KMS-11 (cell line): Measurements from ENCODE around the gene KDSR.
A peak's percentile ranks its signal among the peaks of the same experiment; 100 is the strongest.

Experiments
- H2AFZ ChIP-seq: fragments of 200-600 bp; sonication (generic); 2 replicates; pipeline ENCODE4 v1.6.1; 2016; ENCODE audit warnings: antibody characterized with exemption, mixed run types, low read depth
- H3K27ac ChIP-seq: fragments of 200-600 bp; sonication (generic); 2 replicates; pipeline ENCODE4 v1.6.1; 2016; ENCODE audit warnings: mild to moderate bottlenecking, mixed run types
- H3K27me3 ChIP-seq: fragments of 200-600 bp; sonication (generic); 2 replicates; pipeline ENCODE4 v1.6.1; 2017; ENCODE audit warnings: mild to moderate bottlenecking, low read depth, mixed run types, moderate library complexity; ENCODE audit not compliant: insufficient read depth
- H3K36me3 ChIP-seq: fragments of 200-600 bp; sonication (generic); 2 replicates; pipeline ENCODE4 v1.6.1; 2017; ENCODE audit warnings: mild to moderate bottlenecking, mixed run types; ENCODE audit not compliant: insufficient read depth
- H3K4me1 ChIP-seq: fragments of 200-600 bp; sonication (generic); 2 replicates; pipeline ENCODE4 v1.6.1; 2016; ENCODE audit warnings: mild to moderate bottlenecking, low read depth, mixed run types; ENCODE audit not compliant: poor library complexity, severe bottlenecking
- H3K4me2 ChIP-seq: fragments of 200-600 bp; sonication (generic); 2 replicates; pipeline ENCODE4 v1.7.0; 2016; ENCODE audit warnings: mild to moderate bottlenecking, mixed run types
- H3K4me3 ChIP-seq: fragments of 200-600 bp; sonication (generic); IDR thresholded peaks from 2 replicates; pipeline ENCODE4 v1.6.1; 2017; ENCODE audit warnings: low read depth, low read length, mixed read lengths; ENCODE audit not compliant: insufficient read depth
- H3K79me2 ChIP-seq: fragments of 200-600 bp; sonication (generic); 2 replicates; pipeline ENCODE4 v1.6.1; 2016; ENCODE audit warnings: low read depth, mixed run types; ENCODE audit not compliant: insufficient read depth
- H3K9ac ChIP-seq: fragments of 200-600 bp; sonication (generic); 2 replicates; pipeline ENCODE4 v1.6.1; 2016; ENCODE audit warnings: mild to moderate bottlenecking, mixed run types
- H4K20me1 ChIP-seq: fragments of 200-600 bp; sonication (generic); 2 replicates; pipeline ENCODE4 v1.6.1; 2016; ENCODE audit warnings: mild to moderate bottlenecking, mixed run types; ENCODE audit not compliant: insufficient read depth
- TF ChIP-seq, protein P1 (sequence below): fragments of 200-600 bp; sonication (generic); conservative IDR thresholded peaks from 2 replicates; pipeline ENCODE4 v1.6.1; 2017; ENCODE audit warnings: low read depth, mild to moderate bottlenecking, antibody characterized with exemption, low read length, moderate library complexity, mixed read lengths

KDSR gene

DNA sequence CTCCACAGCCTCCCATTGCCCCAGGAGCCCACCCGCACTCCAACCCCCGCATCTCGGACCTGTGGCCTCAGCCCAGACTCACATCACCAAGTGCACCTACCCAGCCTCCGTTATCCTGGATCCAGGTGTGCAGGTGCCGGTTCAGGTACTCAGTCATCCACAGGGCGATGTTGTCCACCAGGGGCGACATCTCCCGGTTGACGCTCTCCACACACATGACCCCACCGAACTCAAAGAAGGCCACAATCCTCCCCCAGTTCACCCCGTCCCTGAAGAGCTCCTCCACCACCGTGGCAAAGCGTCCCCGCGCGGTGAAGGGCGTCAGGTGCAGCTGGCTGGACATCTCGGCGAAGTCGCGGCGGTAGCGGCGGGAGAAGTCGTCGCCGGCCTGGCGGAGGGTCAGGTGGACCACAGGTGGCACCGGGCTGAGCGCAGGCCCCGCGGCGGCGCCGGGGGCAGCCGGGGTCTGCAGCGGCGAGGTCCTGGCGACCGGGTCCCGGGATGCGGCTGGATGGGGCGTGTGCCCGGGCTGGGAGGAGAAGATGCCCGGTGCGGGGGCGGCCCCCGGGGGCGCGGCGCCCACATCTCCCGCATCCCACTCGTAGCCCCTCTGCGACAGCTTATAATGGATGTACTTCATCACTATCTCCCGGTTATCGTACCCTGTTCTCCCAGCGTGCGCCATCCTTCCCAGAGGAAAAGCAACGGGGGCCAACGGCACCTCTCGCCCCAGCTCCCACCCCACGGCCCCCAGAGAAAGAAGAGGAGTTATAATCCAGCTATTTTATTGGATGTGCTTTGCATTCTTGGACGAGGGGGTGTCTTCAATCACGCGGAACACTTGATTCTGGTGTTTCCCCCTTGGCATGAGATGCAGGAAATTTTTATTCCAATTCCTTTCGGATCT lies 48.8 kb downstream of the KDSR start:
- no peaks in the 10 kb centered on the region for H3K36me3 ChIP-seq
- 0 out of 2 replicates have a peak, but pooled peaks cover 6% of the 10 kb centered on the region for H4K20me1 ChIP-seq
- H3K4me3 ChIP-seq: no peak overlapping the region
- peak overlapping the region; percentile 81 for H3K9ac ChIP-seq
- H2AFZ ChIP-seq: peak overlapping the region; percentile 57; the same call in 1 of the 2 replicates
- H3K79me2 ChIP-seq: peaks cover 62% of the 10 kb centered on the region
- TF ChIP-seq, protein P1, sequence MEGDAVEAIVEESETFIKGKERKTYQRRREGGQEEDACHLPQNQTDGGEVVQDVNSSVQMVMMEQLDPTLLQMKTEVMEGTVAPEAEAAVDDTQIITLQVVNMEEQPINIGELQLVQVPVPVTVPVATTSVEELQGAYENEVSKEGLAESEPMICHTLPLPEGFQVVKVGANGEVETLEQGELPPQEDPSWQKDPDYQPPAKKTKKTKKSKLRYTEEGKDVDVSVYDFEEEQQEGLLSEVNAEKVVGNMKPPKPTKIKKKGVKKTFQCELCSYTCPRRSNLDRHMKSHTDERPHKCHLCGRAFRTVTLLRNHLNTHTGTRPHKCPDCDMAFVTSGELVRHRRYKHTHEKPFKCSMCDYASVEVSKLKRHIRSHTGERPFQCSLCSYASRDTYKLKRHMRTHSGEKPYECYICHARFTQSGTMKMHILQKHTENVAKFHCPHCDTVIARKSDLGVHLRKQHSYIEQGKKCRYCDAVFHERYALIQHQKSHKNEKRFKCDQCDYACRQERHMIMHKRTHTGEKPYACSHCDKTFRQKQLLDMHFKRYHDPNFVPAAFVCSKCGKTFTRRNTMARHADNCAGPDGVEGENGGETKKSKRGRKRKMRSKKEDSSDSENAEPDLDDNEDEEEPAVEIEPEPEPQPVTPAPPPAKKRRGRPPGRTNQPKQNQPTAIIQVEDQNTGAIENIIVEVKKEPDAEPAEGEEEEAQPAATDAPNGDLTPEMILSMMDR: peak; percentile 91
- H3K27me3 ChIP-seq: no peaks in the 10 kb centered on the region
- H3K4me1 ChIP-seq: peaks cover 61% of the 10 kb centered on the region
- peak overlapping the region; percentile 91 for H3K4me2 ChIP-seq
- H3K27ac ChIP-seq: peak overlapping the region; percentile 60

DNA sequence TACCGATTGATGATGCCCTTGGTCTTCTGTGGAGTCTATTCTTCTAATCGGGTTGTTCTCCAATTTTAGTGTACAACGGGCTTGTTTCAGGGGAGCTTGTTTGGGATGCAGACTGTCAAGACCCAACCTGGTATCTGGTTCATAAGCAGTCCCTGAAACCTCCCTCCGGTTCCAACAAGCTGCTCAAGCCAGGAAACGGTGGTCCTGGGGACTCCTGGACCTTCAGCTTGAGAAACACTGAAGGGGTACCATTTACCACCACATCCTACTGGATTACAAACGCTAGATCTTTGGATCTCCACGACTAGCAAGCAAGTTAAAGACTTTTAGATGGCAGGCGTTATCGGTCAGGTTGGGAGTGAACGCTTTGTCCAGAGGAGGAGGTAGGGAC lies 49.5 kb downstream of the KDSR start:
- Histone ChIP-seq H4K20me1 (0 out of 2 replicates have a peak, but pooled peaks cover 6% of the 10 kb centered on the region), H3K4me3 (no peak overlapping the region), H3K9ac (peak overlapping the region; percentile 81; the same call in 1 of the 2 replicates), H3K4me2 (peak overlapping the region; percentile 91), H3K79me2 (peaks cover 68% of the 10 kb centered on the region), H3K27me3 (no peaks in the 10 kb centered on the region), H3K4me1 (peaks cover 61% of the 10 kb centered on the region), H2AFZ (no peak overlapping the region; the same call in 1 of the 2 replicates), H3K27ac (peak overlapping the region; percentile 14; the same call in 1 of the 2 replicates), H3K36me3 (no peaks in the 10 kb centered on the region)
- TF ChIP-seq, protein P1: no peak

DNA sequence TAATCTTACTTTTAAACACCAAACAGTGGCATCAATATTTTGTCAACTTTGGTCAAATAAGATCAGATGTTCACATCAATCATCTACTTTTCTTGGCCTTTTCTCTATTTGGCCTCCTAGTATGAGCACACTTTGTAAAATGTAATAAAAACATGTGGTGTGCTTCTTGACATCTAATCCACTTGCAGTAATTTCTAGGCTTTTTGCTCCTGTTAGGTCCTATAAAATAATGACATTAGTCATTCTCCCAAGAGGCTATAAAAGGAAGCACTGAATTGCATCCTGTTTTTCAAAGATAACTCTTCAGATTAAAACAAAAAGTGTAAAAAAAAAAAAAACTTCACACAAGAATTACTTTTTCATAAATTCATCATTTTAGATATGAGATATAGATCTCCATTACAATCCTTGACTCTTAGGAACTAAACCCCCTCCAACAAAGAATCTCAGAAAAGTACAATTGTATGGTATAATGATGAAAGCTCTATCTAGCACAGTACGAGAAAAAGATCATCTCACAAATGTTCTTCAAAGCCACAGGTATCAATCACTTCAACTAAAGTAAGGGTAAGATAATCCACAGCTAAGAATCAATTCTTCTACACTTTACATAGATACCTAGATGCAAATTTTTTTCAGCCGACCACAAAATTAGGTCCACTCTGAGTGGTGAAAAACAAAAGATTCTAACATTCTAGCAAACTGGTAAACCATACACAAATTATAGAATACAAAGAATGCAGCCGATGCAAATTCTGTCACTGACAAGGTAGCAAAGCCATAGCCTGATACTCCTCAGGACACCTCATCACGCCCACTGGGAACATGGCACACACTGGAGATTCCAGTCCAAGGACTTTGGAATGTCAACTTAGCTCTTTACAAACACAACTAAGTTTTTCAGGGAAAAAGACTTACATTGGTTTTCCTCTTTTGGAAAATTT lies 50.1 kb downstream of the KDSR start:
- Histone ChIP-seq H3K27me3 (no peaks in the 10 kb centered on the region), H3K27ac (peak overlapping the region; percentile 14; the same call in 1 of the 2 replicates), H3K4me3 (no peak overlapping the region), H2AFZ (no peak overlapping the region), H3K4me1 (peaks cover 61% of the 10 kb centered on the region), H3K36me3 (no peaks in the 10 kb centered on the region), H3K79me2 (peaks cover 75% of the 10 kb centered on the region), H3K4me2 (peak overlapping the region; percentile 91), H3K9ac (peak overlapping the region; percentile 81; the same call in 1 of the 2 replicates), H4K20me1 (0 out of 2 replicates have a peak, but pooled peaks cover 6% of the 10 kb centered on the region)
- TF ChIP-seq, protein P1: no peak

DNA sequence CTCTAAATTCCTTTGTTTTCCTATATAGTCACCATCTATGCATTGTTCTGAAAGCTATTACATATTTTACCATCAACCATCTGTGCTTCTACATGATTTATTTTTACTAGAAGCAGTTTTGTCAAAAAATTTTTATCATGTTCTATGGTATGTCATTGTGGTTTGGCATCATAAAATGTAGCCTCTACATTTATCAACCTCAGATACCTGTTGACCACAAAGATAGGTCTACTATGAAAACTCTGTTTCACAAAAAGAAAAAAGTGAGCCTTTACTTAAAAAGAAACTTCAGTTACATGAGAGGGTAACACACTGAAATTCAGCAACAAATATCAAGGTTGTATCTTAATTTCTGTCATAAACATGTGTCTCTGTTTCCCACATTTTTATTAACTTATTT lies 51.1 kb downstream of the KDSR start:
- Histone ChIP-seq H3K27ac (no peak overlapping the region), H3K27me3 (no peaks in the 10 kb centered on the region), H3K9ac (peak overlapping the region; percentile 81; the same call in 1 of the 2 replicates), H3K36me3 (no peaks in the 10 kb centered on the region), H3K4me2 (peak overlapping the region; percentile 91), H3K79me2 (peaks cover 85% of the 10 kb centered on the region), H3K4me3 (no peak overlapping the region), H2AFZ (no peak overlapping the region), H3K4me1 (peaks cover 68% of the 10 kb centered on the region), H4K20me1 (0 out of 2 replicates have a peak, but pooled peaks cover 6% of the 10 kb centered on the region)
- TF ChIP-seq, protein P1: no peak
